T-helper 17 cell (primary cell): ENCODE results near the gene TBX15. TPM values are rescaled to one million over a fixed set of nuclear protein-coding genes. Genes with fewer than 3 reads are reported as not detected.
"Not testable (repeated sequence)": the region's sequence is repeated elsewhere in the genome, so short reads cannot be mapped to it uniquely, and the experiment has no call there.

Source experiments
- ATAC-seq: fragments of 150-1000 bp; cut with Tn5 transposase; 2 replicates; pipeline ENCODE4 v1.10.0; 2021; ENCODE audit warnings: mild to moderate bottlenecking, moderate library complexity
- DNase-seq, 3 donors: peaks; one replicate each; pipeline versions ENCODE4 v3.0.0 to v3.0.0-alpha.2; 2020 to 2021
- H3K9me3 ChIP-seq: one replicate; pipeline ENCODE4 v1.7.0; 2013; ENCODE audit warnings: low read length, mild to moderate bottlenecking; ENCODE audit not compliant: control insufficient read depth, poor library complexity, severe bottlenecking
- H3K27ac Mint-ChIP-seq: one replicate; pipeline ENCODE4 v1.8.0; 2022; ENCODE audit warnings: mild to moderate bottlenecking, moderate library complexity, mixed read lengths
- H3K27me3 Mint-ChIP-seq: one replicate; pipeline ENCODE4 v1.8.0; 2022; ENCODE audit warnings: mixed read lengths
- H3K36me3 Mint-ChIP-seq: one replicate; pipeline ENCODE4 v1.8.0; 2022; ENCODE audit warnings: low read depth, mixed read lengths
- H3K4me1 Mint-ChIP-seq: one replicate; pipeline ENCODE4 v1.8.0; 2022; ENCODE audit warnings: mild to moderate bottlenecking, mixed read lengths
- H3K4me3 Mint-ChIP-seq: one replicate; pipeline ENCODE4 v1.8.0; 2022; ENCODE audit warnings: mild to moderate bottlenecking, moderate library complexity, mixed read lengths
- total RNA-seq, 4 donors: library from RNA in 2 of 4; stranded (reverse) in 2 of 4; gene quantifications; one replicate each; pipeline ENCODE4 v1.2.3 and lab custom pipeline; 2022 to 2026

TBX15 gene
- total RNA-seq, 2 donors from 2014 or later, result not detected

- no peak for DNase-seq
- Mint-ChIP-seq H3K27me3 (peaks cover 39% of the 10 kb centered on the region), H3K27ac (no peak overlapping the region), H3K4me1 (no peaks in the 10 kb centered on the region), H3K4me3 (no peak overlapping the region), H3K36me3 (no peaks in the 10 kb centered on the region)
- ATAC-seq, result no peak
- no peaks in the 10 kb centered on the region for H3K9me3 ChIP-seq
These were observed 14.5 kb downstream of the TBX15 start for GRCh38 chr1:118973531-118974137.

DNA sequence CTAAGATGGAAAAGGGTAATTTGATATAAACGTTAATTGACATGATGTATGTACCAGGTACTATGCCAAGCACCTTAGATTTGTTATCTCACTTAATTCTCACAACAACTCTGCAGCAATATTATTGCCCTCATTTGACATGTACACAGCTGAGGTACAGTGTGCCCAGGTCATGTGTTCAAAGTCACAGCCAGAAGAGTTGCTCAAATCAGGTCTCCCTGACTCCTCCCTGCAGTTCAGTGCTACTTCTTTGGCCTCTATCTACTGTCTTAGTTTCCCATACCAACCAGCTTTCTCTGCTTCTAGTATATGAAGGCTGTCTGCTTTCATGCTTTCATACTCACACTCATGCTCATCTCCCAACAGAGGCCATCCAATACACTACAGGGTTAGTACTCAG, 15.1 kb downstream of the TBX15 start:
- no peaks in the 10 kb centered on the region for H3K4me1 Mint-ChIP-seq
- DNase-seq (no peak), ATAC-seq (no peak)
- H3K36me3 Mint-ChIP-seq, result no peaks in the 10 kb centered on the region
- H3K4me3 Mint-ChIP-seq, result no peak overlapping the region
- no peak overlapping the region for H3K27ac Mint-ChIP-seq
- no peaks in the 10 kb centered on the region for H3K9me3 ChIP-seq
- H3K27me3 Mint-ChIP-seq, result peaks cover 33% of the 10 kb centered on the region

DNA sequence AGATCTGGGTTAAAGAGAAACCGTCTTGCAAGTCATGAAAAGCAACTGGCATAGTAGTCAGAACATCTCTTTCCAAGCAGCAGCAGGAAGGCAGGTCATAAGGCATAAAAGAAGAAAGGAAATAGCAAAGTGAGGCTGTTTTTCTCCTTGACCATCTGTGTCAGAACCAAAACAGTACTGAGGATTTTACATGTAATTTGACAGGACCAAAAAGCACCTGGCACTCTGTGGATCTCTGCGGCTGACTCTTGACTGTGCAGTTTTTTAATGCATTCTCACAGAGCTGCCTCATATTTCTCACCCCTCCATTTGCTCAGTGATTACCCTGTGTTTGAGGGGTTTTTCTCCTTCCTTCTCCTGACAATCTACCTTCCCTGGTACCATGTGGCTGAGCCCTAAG, 17.7 kb downstream of the TBX15 start:
- no peaks in the 10 kb centered on the region for H3K4me1 Mint-ChIP-seq
- H3K9me3 ChIP-seq, result no peaks in the 10 kb centered on the region
- H3K36me3 Mint-ChIP-seq, result no peaks in the 10 kb centered on the region
- H3K27me3 Mint-ChIP-seq, result peaks cover 11% of the 10 kb centered on the region
- H3K4me3 Mint-ChIP-seq, result no peak overlapping the region
- no peak for ATAC-seq
- DNase-seq, result no peak
- H3K27ac Mint-ChIP-seq, result no peak overlapping the region

- H3K9me3 ChIP-seq, result no peaks in the 10 kb centered on the region
- Mint-ChIP-seq H3K27me3 (peaks cover 10% of the 10 kb centered on the region), H3K4me1 (no peaks in the 10 kb centered on the region), H3K36me3 (no peaks in the 10 kb centered on the region), H3K27ac (no peak overlapping the region), H3K4me3 (no peak overlapping the region)
- ATAC-seq (no peak), DNase-seq (no peak)
These were observed 24.4 kb downstream of the TBX15 start for GRCh38 chr1:118963456-118964430.

DNA sequence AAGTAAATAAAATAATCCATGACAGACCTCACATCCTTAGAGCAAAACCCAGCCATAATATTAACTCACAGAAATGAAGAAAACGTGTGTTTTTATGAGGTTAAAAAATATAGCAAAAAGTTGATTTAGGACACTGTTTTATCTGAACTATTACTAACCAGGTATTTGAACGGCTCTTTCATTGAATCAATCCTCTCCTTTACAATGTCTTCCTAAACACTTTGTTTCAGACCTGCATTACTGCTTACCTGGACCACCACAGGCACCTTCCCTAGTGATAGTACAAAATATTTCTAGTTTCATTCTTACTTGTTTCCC, 25.0 kb downstream of the TBX15 start:
- Mint-ChIP-seq H3K27ac (no peak overlapping the region), H3K36me3 (no peaks in the 10 kb centered on the region), H3K4me3 (no peak overlapping the region), H3K4me1 (no peaks in the 10 kb centered on the region), H3K27me3 (peaks cover 14% of the 10 kb centered on the region)
- ATAC-seq, result no peak
- no peak for DNase-seq
- no peaks in the 10 kb centered on the region for H3K9me3 ChIP-seq

DNA sequence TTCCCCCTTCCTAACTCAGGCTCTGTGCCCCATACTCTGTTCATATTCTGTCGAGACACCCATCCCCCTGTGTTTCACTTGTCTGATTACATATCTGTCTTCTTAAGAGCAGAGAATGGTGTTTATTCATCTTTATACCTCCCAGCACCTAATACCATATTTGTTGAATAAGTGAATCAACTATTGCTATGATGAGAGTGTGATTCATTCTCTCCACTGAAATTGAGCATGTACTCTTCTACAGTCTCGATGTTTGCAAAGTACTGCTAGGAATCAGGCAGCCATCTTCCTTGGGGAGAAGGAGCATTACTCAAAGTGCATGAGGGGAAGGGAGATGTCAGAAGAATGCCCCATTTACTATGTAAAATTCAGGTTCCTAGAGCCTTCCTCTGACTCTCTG, 27.0 kb downstream of the TBX15 start:
- H3K4me3 Mint-ChIP-seq, result no peak overlapping the region
- no peaks in the 10 kb centered on the region for H3K9me3 ChIP-seq
- no peak for ATAC-seq
- no peak overlapping the region for H3K27ac Mint-ChIP-seq
- H3K27me3 Mint-ChIP-seq, result peaks cover 14% of the 10 kb centered on the region
- no peaks in the 10 kb centered on the region for H3K36me3 Mint-ChIP-seq
- DNase-seq, result no peak
- no peaks in the 10 kb centered on the region for H3K4me1 Mint-ChIP-seq

- Mint-ChIP-seq H3K36me3 (no peaks in the 10 kb centered on the region), H3K4me3 (no peak overlapping the region), H3K27me3 (peaks cover 14% of the 10 kb centered on the region), H3K4me1 (no peaks in the 10 kb centered on the region), H3K27ac (no peak overlapping the region)
- no peak for DNase-seq
- ATAC-seq, result no peak
- H3K9me3 ChIP-seq, result no peaks in the 10 kb centered on the region
These were observed 27.5 kb downstream of the TBX15 start for GRCh38 chr1:118960567-118961136.

GRCh38 chr1:118960026-118960561, 28.0 kb downstream of the TBX15 start:
- Mint-ChIP-seq H3K27ac (no peak overlapping the region), H3K27me3 (peaks cover 14% of the 10 kb centered on the region), H3K4me3 (no peak overlapping the region), H3K4me1 (no peaks in the 10 kb centered on the region), H3K36me3 (no peaks in the 10 kb centered on the region)
- no peaks in the 10 kb centered on the region for H3K9me3 ChIP-seq
- DNase-seq (no peak), ATAC-seq (no peak)

DNA sequence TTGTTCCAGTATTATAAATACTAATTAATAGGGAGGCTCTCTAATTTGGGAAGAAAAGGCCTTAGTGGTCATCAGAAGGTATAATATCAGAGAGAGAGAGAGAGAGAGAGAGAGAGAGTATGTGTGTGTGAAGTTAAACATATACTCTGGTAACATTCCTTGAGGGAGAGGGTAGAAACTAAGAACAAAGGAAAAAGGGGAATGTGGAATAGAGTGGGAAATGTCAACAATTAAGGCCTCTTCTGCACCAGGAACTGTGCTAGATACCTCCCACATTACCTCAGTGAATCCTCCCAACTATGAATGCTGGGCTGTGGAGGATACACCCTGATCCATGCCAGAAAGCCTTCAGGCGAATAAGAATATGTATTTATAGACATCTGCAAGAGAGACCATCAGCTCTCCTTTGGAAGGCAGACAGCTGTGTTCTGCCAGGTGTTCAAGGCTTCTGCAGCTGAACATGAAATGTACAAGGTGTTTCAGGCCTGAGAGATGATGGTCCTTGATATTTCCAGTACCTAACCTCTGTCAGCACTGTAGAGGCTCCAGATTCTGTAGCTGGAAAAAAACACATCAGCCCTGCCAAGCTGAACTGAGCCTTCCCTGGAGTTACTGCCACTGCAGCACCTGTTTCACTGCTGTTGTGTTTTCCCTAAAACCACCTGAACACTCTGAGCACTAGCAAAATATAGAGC, 29.1 kb downstream of the TBX15 start:
- DNase-seq (no peak), ATAC-seq (no peak)
- H3K27me3 Mint-ChIP-seq, result peaks cover 14% of the 10 kb centered on the region
- no peaks in the 10 kb centered on the region for H3K4me1 Mint-ChIP-seq
- H3K9me3 ChIP-seq, result no peaks in the 10 kb centered on the region
- H3K27ac Mint-ChIP-seq, result no peak overlapping the region
- no peaks in the 10 kb centered on the region for H3K36me3 Mint-ChIP-seq
- no peak overlapping the region for H3K4me3 Mint-ChIP-seq

GRCh38 chr1:118958140-118958539, 30.0 kb downstream of the TBX15 start:
- no peaks in the 10 kb centered on the region for H3K9me3 ChIP-seq
- H3K4me3 Mint-ChIP-seq, result no peak overlapping the region
- DNase-seq (no peak), ATAC-seq (no peak)
- H3K4me1 Mint-ChIP-seq, result no peaks in the 10 kb centered on the region
- H3K27ac Mint-ChIP-seq, result no peak overlapping the region
- no peaks in the 10 kb centered on the region for H3K36me3 Mint-ChIP-seq
- H3K27me3 Mint-ChIP-seq, result peaks cover 21% of the 10 kb centered on the region

DNA sequence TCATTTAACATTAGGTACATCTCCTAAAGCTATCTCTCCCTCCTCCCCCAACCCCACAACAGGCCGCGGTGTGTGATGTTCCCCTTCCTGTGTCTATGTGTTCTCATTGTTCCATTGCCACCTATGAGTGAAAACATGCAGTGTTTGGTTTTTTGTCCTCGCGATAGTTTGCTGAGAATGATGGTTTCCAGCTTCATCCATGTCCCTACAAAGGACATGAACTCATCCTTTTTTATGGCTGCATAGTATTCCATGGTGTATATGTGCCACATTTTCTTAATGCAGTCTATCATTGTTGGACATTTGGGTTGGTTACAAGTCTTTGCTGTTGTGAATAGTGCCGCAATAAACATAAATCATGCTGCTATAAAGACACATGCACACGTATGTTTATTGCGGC, 30.6 kb downstream of the TBX15 start:
- H3K27me3 Mint-ChIP-seq, result peaks cover 21% of the 10 kb centered on the region
- not testable (repeated sequence) for H3K9me3 ChIP-seq, H3K36me3 Mint-ChIP-seq, H3K27ac Mint-ChIP-seq, DNase-seq, ATAC-seq, H3K4me3 Mint-ChIP-seq, H3K4me1 Mint-ChIP-seq

GRCh38 chr1:118954301-118954905, 33.7 kb downstream of the TBX15 start:
- no peak overlapping the region for H3K4me3 Mint-ChIP-seq
- H3K27me3 Mint-ChIP-seq, result peaks cover 16% of the 10 kb centered on the region
- no peaks in the 10 kb centered on the region for H3K36me3 Mint-ChIP-seq
- DNase-seq (no peak), ATAC-seq (no peak)
- no peaks in the 10 kb centered on the region for H3K9me3 ChIP-seq
- no peaks in the 10 kb centered on the region for H3K4me1 Mint-ChIP-seq
- no peak overlapping the region for H3K27ac Mint-ChIP-seq
